ENCODE data around the gene FZD7. TPM values are rescaled to one million over a fixed set of nuclear protein-coding genes. Genes with fewer than 3 reads are reported as not detected.

The FZD7 gene
- total RNA-seq, 1 experiment from 2014 or later, result 302 TPM

GRCh38 chr2:202002381-202002780 lies 31.3 kb upstream of the FZD7 start:
- H3K27me3 Mint-ChIP-seq (ENCODE audit: low read depth), result no peaks in the 10 kb centered on the region
- Histone ChIP-seq H2AK5ac (ENCODE audit: insufficient read length, low read length) (no peak overlapping the region), H2BK20ac (ENCODE audit: low read depth, low read length, poor library complexity, severe bottlenecking) (no peak overlapping the region), H4K5ac (ENCODE audit: insufficient read length, low read depth, low read length) (no peak overlapping the region), H3K27me3 (ENCODE audit: insufficient read depth, low read length) (no peaks in the 10 kb centered on the region), H3T11ph (ENCODE audit: low read length) (no peak overlapping the region), H3K18ac (ENCODE audit: insufficient read length, low read depth, low read length) (no peak overlapping the region), H3K4ac (ENCODE audit: low read depth, low read length) (no peak overlapping the region), H3K14ac (ENCODE audit: insufficient read depth, low read length) (no peak overlapping the region), H3K79me2 (ENCODE audit: insufficient read depth, low read length) (no peaks in the 10 kb centered on the region), H2BK15ac (ENCODE audit: low read depth, low read length) (no peak overlapping the region), H4K8ac (replicated peaks; ENCODE audit: insufficient read length, low read depth, low read length) (no peak overlapping the region), H2BK5ac (ENCODE audit: insufficient read length, low read length) (no peak overlapping the region), H3K27ac (ENCODE audit: insufficient read length, low read depth, low read length) (no peak overlapping the region), H2AFZ (ENCODE audit: low read length) (no peak overlapping the region), H4K20me1 (ENCODE audit: control insufficient read depth, insufficient read depth, insufficient read length) (no peaks in the 10 kb centered on the region), H3K9ac (ENCODE audit: extremely low read depth, insufficient read length, low read length) (no peak overlapping the region), H3K23me2 (ENCODE audit: insufficient read length, low read depth, low read length, poor library complexity, severe bottlenecking) (no peaks in the 10 kb centered on the region), H2BK120ac (ENCODE audit: low read depth, low read length, poor library complexity, severe bottlenecking) (no peak overlapping the region), H4K91ac (ENCODE audit: insufficient read length, low read depth, low read length) (no peak overlapping the region), H3K4me1 (ENCODE audit: insufficient read depth, low read length) (peaks cover 12% of the 10 kb centered on the region; the same call in 1 of the 2 replicates), H3K79me1 (ENCODE audit: insufficient read depth, low read depth, low read length, poor library complexity, severe bottlenecking) (no peaks in the 10 kb centered on the region), H3K56ac (ENCODE audit: insufficient read length, low read depth, low read length) (no peak overlapping the region), H3K23ac (ENCODE audit: insufficient read length, low read depth, low read length) (no peak overlapping the region), H2BK12ac (ENCODE audit: insufficient read length, low read depth, low read length) (no peak overlapping the region), H3K9me3 (ENCODE audit: control insufficient read depth, low read depth, low read length) (no peaks in the 10 kb centered on the region), H3K4me2 (ENCODE audit: insufficient read depth, insufficient read length, low read length) (no peak overlapping the region)
- TF ChIP-seq CTCF (conservative IDR thresholded peaks at IDR 0.05), result peak; percentile 47; the same call in 2 of the 3 replicates
- no CpG with 5 or more reads among the region's 6 CpGs for WGBS (ENCODE audit: extremely low coverage, insufficient read length, low lambda C conversion rate)
- no peak for DNase-seq
- H3K27ac Mint-ChIP-seq, result no peak overlapping the region; a peak in 2 of 7 replicates
- H3K4me3 Mint-ChIP-seq, result no peak overlapping the region
- H3K9me3 Mint-ChIP-seq, result no peaks in the 10 kb centered on the region
- H3K36me3 Mint-ChIP-seq (ENCODE audit: insufficient read depth in 1 of 3, low read depth in 3 of 3), result peaks cover 0 to 3% (median 0%) of the 10 kb centered on the region in 3 experiments; a peak in 2 of 7 replicates
- H3K4me1 Mint-ChIP-seq, result peaks cover 27 to 33% of the 10 kb centered on the region in 2 experiments

All from H9 (cell line).